ENCODE measurements around the gene TMEM30A.

The TMEM30A gene

DNA sequence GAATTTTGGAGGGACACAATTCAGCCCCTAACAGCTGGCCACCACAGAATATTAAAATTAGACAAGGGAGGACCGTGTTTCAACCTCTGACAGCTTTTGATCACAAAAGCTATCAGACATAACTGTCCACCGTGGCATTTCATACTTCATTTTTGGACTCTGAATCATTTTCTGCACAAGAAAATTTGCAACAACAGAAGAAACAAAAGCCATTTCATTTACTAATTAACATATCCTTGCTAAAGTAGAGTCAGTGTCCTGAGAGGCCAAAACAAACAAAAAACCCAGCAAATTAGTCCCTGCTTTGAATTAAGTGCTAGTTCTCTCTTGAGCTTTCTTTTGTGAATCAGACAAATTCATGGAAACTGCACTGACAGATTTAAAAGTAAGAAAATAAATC is 61.2 kb downstream of the TMEM30A start:
- Histone ChIP-seq H3K27me3 (ENCODE audit: low read length) (no peaks in the 10 kb centered on the region), H2AFZ (ENCODE audit: low read depth, low read length, severe bottlenecking) (no peak overlapping the region), H3K79me2 (ENCODE audit: insufficient read depth, low read length) (no peaks in the 10 kb centered on the region), H3K9me3 (ENCODE audit: insufficient read depth, low read length) (no peaks in the 10 kb centered on the region), H3K4me3 (ENCODE audit: insufficient read depth, low read length, poor library complexity, severe bottlenecking) (no peak overlapping the region), H3F3A (ENCODE audit: insufficient read depth) (no peaks in the 10 kb centered on the region), H3K27ac (ENCODE audit: low read depth, low read length) (no peak overlapping the region), H3K9me2 (replicated peaks; ENCODE audit: insufficient read depth, low read length) (no peaks in the 10 kb centered on the region), H3K9ac (ENCODE audit: low read length) (no peak overlapping the region), H3K4me2 (ENCODE audit: low read depth, low read length, poor library complexity, severe bottlenecking) (no peak overlapping the region), H3K36me3 (ENCODE audit: low read length) (no peaks in the 10 kb centered on the region), H4K20me1 (ENCODE audit: low read depth, low read length) (no peaks in the 10 kb centered on the region)
- no peak for TF ChIP-seq EZH2phosphoT487 (conservative IDR thresholded peaks at IDR 0.05; ENCODE audit: low read length)
- TF ChIP-seq, protein P1, sequence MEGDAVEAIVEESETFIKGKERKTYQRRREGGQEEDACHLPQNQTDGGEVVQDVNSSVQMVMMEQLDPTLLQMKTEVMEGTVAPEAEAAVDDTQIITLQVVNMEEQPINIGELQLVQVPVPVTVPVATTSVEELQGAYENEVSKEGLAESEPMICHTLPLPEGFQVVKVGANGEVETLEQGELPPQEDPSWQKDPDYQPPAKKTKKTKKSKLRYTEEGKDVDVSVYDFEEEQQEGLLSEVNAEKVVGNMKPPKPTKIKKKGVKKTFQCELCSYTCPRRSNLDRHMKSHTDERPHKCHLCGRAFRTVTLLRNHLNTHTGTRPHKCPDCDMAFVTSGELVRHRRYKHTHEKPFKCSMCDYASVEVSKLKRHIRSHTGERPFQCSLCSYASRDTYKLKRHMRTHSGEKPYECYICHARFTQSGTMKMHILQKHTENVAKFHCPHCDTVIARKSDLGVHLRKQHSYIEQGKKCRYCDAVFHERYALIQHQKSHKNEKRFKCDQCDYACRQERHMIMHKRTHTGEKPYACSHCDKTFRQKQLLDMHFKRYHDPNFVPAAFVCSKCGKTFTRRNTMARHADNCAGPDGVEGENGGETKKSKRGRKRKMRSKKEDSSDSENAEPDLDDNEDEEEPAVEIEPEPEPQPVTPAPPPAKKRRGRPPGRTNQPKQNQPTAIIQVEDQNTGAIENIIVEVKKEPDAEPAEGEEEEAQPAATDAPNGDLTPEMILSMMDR (IDR thresholded peaks at IDR 0.05; ENCODE audit: insufficient read depth, low read length, poor library complexity, severe bottlenecking): no peak

DNA sequence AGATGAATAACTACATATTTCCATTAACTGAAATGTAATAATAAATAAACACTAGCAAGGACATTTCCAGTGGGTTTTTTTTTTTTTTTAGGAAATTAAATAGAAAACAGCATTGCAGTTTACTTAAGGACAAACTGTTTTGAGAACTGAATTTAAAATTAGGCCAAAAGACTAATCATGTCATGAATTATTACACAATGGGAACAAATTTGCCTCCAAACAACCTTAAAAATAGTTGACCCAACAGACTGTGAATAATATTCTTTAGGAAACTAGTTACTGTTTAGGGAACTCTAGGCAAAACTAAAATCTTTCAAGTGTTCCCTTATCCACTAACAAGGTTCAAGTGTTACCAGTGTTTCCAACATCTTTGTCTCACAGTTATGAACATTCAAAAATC is 62.3 kb downstream of the TMEM30A start:
- no peak overlapping the region for H3K27ac ChIP-seq (ENCODE audit: low read depth, low read length)
- H3K9ac ChIP-seq (ENCODE audit: low read length): no peak overlapping the region
- no peak overlapping the region for H3K4me3 ChIP-seq (ENCODE audit: insufficient read depth, low read length, poor library complexity, severe bottlenecking)
- H3K9me2 ChIP-seq (replicated peaks; ENCODE audit: insufficient read depth, low read length): no peaks in the 10 kb centered on the region
- H3K79me2 ChIP-seq (ENCODE audit: insufficient read depth, low read length): no peaks in the 10 kb centered on the region
- TF ChIP-seq, protein P1 (IDR thresholded peaks at IDR 0.05; ENCODE audit: insufficient read depth, low read length, poor library complexity, severe bottlenecking): no peak
- no peak for TF ChIP-seq EZH2phosphoT487 (conservative IDR thresholded peaks at IDR 0.05; ENCODE audit: low read length)
- H2AFZ ChIP-seq (ENCODE audit: low read depth, low read length, severe bottlenecking): no peak overlapping the region
- no peaks in the 10 kb centered on the region for H3F3A ChIP-seq (ENCODE audit: insufficient read depth)
- H3K9me3 ChIP-seq (ENCODE audit: insufficient read depth, low read length): no peaks in the 10 kb centered on the region
- H3K27me3 ChIP-seq (ENCODE audit: low read length): no peaks in the 10 kb centered on the region
- no peak overlapping the region for H3K4me2 ChIP-seq (ENCODE audit: low read depth, low read length, poor library complexity, severe bottlenecking)
- H4K20me1 ChIP-seq (ENCODE audit: low read depth, low read length): no peaks in the 10 kb centered on the region
- H3K36me3 ChIP-seq (ENCODE audit: low read length): no peaks in the 10 kb centered on the region

DNA sequence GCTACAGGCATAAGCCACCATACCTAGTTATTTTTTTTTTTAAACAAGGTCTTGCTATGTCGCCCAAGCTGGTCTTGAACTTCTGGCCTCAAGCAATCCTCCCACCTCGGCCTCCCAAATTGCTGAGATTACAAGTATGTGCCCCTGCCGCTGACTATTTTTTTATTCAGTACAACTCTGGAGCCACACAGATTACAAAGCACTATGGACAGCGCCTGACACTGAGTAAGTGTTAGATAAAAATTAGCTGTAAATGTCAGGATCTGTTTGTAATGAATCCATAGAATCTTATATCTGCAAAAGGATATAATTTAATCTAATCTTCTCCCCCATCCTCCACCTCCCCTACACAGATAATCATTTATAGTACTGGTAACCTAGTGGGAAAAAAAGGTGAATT is 63.5 kb downstream of the TMEM30A start:
- Histone ChIP-seq H3K27ac (ENCODE audit: low read depth, low read length) (no peak overlapping the region), H3K9me2 (replicated peaks; ENCODE audit: insufficient read depth, low read length) (no peaks in the 10 kb centered on the region), H3K27me3 (ENCODE audit: low read length) (no peaks in the 10 kb centered on the region), H3K9me3 (ENCODE audit: insufficient read depth, low read length) (no peaks in the 10 kb centered on the region), H3K36me3 (ENCODE audit: low read length) (no peaks in the 10 kb centered on the region), H4K20me1 (ENCODE audit: low read depth, low read length) (no peaks in the 10 kb centered on the region), H3K4me3 (ENCODE audit: insufficient read depth, low read length, poor library complexity, severe bottlenecking) (no peak overlapping the region), H3F3A (ENCODE audit: insufficient read depth) (no peaks in the 10 kb centered on the region), H3K79me2 (ENCODE audit: insufficient read depth, low read length) (no peaks in the 10 kb centered on the region), H3K4me2 (ENCODE audit: low read depth, low read length, poor library complexity, severe bottlenecking) (no peak overlapping the region), H3K9ac (ENCODE audit: low read length) (no peak overlapping the region), H2AFZ (ENCODE audit: low read depth, low read length, severe bottlenecking) (no peak overlapping the region)
- TF ChIP-seq EZH2phosphoT487 (conservative IDR thresholded peaks at IDR 0.05; ENCODE audit: low read length): no peak
- TF ChIP-seq, protein P1 (IDR thresholded peaks at IDR 0.05; ENCODE audit: insufficient read depth, low read length, poor library complexity, severe bottlenecking): no peak
